GM21529 (cell line): ENCODE measurements around the gene SNAPC3.

Source experiments
- ATAC-seq: cut with Tn5 transposase; IDR thresholded peaks from one replicate; pipeline ENCODE4 v1.9.1; 2021; ENCODE audit not compliant: unreplicated experiment

SNAPC3 gene

DNA sequence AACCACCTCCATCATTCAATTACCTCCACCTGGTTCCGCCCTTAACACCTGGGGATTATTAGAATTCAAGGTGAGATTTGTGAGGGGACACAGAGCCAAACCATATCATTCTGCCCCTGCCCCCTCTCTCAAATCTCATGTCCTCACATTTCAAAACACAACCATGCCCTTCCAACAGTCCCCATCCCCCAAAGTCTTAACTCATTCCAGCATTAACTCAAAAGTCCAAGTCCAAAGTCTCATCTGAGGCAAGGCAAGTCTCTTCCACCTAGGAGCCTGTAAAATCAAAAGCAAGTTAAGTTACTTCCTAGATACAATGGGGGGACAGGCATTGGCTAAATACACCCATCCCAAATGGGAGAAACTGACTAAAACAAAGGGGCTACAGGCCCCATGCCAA lies 69.3 kb downstream of the SNAPC3 start:
- no peak for ATAC-seq

DNA sequence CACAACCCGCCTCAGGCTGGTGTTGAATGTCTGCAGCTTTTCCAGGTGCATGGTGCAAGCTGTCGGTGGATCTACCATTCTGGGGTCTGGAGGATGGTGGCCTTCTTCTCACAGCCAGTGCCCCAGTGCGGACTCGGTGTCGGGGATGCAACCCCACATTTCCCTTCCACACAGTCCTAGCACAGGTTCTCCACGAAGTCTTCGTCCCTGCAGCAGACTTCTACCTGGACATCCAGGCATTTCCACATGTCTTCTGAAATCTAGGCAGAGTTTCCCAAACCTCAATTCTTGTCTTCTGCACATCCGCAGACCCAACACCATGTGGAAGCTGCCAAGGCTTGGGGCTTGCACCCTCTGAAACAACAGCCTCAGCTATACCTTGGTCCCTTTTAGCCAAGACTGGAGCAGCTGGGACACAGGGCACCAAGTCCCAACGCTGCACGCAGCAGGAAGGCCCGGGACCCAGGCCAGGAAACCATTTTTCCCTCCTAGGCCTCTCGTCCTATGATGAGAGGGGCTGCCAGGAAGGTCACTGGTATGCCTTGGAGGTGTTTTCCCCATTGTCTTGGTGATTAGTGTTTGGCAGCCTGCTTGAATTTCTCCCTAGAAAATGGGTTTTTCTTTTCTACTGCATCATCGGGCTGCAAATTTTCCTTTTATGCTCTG lies 69.9 kb downstream of the SNAPC3 start:
- ATAC-seq = no peak

GRCh38 chr9:15498246-15498995 lies 75.7 kb downstream of the SNAPC3 start:
- no peak for ATAC-seq

GRCh38 chr9:15499139-15499538 lies 76.5 kb downstream of the SNAPC3 start:
- ATAC-seq = no peak

DNA sequence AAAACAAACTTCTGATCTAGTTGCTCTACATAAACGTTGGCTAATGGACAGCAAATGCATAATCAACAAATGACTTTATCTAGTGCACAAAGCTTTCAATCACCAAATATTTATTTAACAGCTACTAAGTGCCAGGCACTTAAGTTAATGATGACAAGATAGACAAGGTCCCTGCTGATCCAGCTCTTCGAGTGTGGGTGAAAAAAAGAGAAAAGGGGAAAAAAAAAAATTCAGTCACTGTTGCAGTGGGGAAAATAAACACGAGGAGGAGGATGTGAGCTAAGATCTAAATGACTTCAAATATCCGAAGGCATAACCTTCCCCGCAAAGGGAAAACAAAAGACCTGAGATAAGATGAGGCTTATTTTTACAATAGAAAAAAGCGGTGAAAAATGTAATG lies 78.5 kb downstream of the SNAPC3 start:
- no peak for ATAC-seq

- ATAC-seq = no peak
These were observed 79.1 kb downstream of the SNAPC3 start for GRCh38 chr9:15501803-15502202.

DNA sequence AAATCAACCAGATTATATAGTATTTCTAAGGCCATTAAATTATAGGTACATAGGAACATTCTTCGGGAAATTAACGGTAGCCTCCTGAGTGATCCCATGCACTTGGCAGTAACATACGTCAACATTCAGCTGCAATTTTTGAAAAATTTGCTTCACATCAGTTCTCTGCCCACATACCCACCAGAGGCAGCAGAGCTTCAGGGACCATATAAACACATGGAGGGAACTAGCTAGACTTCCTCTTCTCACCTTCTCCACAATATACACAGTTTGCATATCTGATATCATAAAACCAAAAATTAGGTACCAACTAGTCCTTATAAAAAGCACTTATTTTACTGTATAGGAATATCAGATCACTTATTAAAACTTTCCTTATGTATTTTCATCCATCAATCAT lies 83.2 kb downstream of the SNAPC3 start:
- ATAC-seq = no peak

- peak; percentile 39 for ATAC-seq
These were observed 87.5 kb downstream of the SNAPC3 start for GRCh38 chr9:15509931-15510788.

DNA sequence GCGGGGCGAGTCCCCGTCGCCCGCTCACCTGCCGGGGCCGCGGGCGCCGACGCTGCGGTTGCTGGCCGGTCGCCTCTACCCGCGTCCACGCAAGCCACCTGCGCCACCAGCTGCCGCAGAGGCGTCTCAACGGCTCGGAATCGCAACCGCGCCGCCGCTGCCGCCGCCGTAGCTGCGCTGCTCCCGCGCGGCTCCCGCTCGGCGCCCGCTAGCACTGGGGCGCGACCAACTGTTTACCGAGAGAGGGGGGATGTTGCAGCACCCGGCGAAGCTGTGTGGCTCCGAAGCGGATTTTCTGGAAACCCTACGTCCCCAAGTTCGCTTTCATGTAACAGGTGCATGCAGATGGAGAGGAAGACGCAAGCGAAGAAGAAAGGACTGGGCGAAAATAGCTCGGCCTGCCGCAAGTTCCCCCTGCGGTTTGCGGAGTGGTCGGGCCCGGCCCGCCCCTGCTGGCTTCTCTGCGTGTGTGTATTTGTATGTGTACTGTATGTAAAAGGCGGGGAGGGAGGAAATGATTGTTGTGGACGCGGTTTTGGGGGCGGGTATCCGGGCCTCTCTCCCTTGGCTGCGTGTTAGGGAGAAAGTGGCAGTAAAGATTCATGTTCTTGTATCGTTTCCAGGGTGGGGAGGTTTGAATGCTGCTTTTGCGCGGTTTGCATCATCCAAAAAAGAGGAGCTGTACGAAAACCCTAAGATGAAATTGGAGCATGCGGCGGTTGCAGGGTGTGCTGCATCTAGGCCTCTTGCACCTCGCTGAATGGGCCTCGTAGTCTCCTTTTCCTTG lies 88.3 kb downstream of the SNAPC3 start, which contains the start of gene PSIP1:
Gene PSIP1 (minus strand): TSS at position 182 of the 787 bp plus-strand sequence. CDS start 782 bp downstream, outside the sequence.
- peak; percentile 79 for ATAC-seq
